A673 (cell line): ENCODE data around the gene HS6ST3. TPM values are rescaled to one million over a fixed set of nuclear protein-coding genes. Genes with fewer than 3 reads are reported as not detected.
"Not testable (repeated sequence)": the region's sequence is repeated elsewhere in the genome, so short reads cannot be mapped to it uniquely, and the experiment has no call there.

Experiments
- BruUV-seq: library from RNA; stranded (reverse); fragments of 400-500 nt; replicated peaks from 2 replicates; lab custom pipeline; 2021; lab: Mats Ljungman, UMichigan
- CTCF ChIA-PET: fragments of 300-600 bp; sonication (Branson Sonifier 250); formaldehyde crosslinking; loops from one replicate; lab custom pipeline; 2022; ENCODE audit warnings: antibody characterized with exemption; lab: Charles Lee
- POLR2A ChIA-PET: fragments of 300-600 bp; sonication (Branson Sonifier 250); formaldehyde crosslinking; loops from one replicate; lab custom pipeline; 2022; ENCODE audit warnings: antibody characterized with exemption; ENCODE audit not compliant: low non-redundant PET; lab: Charles Lee
- DNase-seq: peaks from one replicate; pipeline ENCODE4 v3.0.0-alpha.2; 2015; ENCODE audit warnings: low spot score
- H3K27ac ChIP-seq: fragments of 200-600 bp; sonication (generic); 2 replicates; pipeline ENCODE4 v1.5.1; 2016; ENCODE audit warnings: mixed run types, low read depth, mild to moderate bottlenecking, mixed read lengths, antibody characterized with exemption, low read length; ENCODE audit not compliant: poor library complexity, severe bottlenecking
- H3K27me3 ChIP-seq: fragments of 200-600 bp; sonication (generic); replicated peaks from 2 replicates; pipeline ENCODE4 v1.6.1; 2017; ENCODE audit warnings: mixed run types, low read depth, mild to moderate bottlenecking, mixed read lengths, antibody characterized with exemption, low read length; ENCODE audit not compliant: insufficient read depth, poor library complexity
- H3K36me3 ChIP-seq: fragments of 200-600 bp; sonication (generic); 2 replicates; pipeline ENCODE4 v1.6.1; 2016; ENCODE audit warnings: mixed run types, mild to moderate bottlenecking, mixed read lengths, antibody characterized with exemption, low read length; ENCODE audit not compliant: insufficient read depth, poor library complexity, severe bottlenecking
- H3K4me1 ChIP-seq: fragments of 200-600 bp; sonication (generic); 2 replicates; pipeline ENCODE4 v1.6.1; 2017; ENCODE audit warnings: mixed run types, mild to moderate bottlenecking, mixed read lengths, antibody characterized with exemption, low read length; ENCODE audit not compliant: insufficient read depth, poor library complexity, severe bottlenecking
- H3K4me3 ChIP-seq: fragments of 200-600 bp; sonication (generic); 2 replicates; pipeline ENCODE4 v1.5.1; 2016; ENCODE audit warnings: low read depth, mixed run types, mild to moderate bottlenecking, mixed read lengths, low read length; ENCODE audit not compliant: poor library complexity, severe bottlenecking
- H3K9me3 ChIP-seq: fragments of 200-600 bp; sonication (generic); 2 replicates; pipeline ENCODE4 v1.6.1; 2016; ENCODE audit warnings: mixed run types, low read depth, mild to moderate bottlenecking, mixed read lengths, antibody characterized with exemption, low read length; ENCODE audit not compliant: poor library complexity, severe bottlenecking
- EZH2 ChIP-seq: fragments of 200-600 bp; sonication (generic); IDR thresholded peaks from 2 replicates; pipeline ENCODE4 v1.6.1; 2017; ENCODE audit warnings: borderline replicate concordance, low read depth, mild to moderate bottlenecking, mixed read lengths, antibody characterized with exemption, low read length; ENCODE audit not compliant: poor library complexity, severe bottlenecking
- intact Hi-C: fragments of 100-400 bp; cut with micrococcal nuclease; formaldehyde crosslinking; loops from one replicate; pipeline ENCODE4 v1.10.0; 2022; ENCODE audit not compliant: unreplicated experiment
- total RNA-seq: library from RNA; stranded (reverse); gene quantifications from 2 replicates; pipeline ENCODE4 v1.2.3, GENCODE V29; 2021
- TF ChIP-seq, protein P1 (sequence below): fragments of 300-800, 200-600 bp; sonication (generic); conservative IDR thresholded peaks from 2 replicates; pipeline ENCODE4 v1.5.1; 2017; ENCODE audit warnings: low read depth, mild to moderate bottlenecking, antibody characterized with exemption, low read length, moderate library complexity, mixed read lengths

Gene HS6ST3
- total RNA-seq, 1 experiment from 2014 or later, result not detected

DNA sequence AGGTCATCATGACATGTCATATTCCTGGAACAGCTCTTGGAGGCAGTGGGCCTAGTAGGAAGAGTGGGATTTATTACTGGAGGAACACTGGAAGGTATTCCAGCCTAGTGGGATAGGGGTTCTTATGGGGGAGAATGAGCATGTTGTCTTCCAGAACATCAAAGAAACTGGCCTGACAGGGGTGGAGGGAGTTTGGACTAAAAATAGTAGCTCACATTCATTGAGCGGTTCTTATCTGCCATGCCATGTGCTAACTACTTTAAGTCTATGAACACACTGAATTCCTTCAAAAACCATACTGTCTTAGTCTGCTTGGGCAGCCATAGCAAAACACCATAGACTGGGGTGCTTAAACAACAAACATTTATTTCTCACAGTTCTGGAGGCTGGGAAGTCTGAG, 413.6 kb downstream of the HS6ST3 start:
- POLR2A ChIA-PET, result no interaction called here
- CTCF ChIA-PET, result no interaction called here
- H3K4me1 ChIP-seq, result no peaks in the 10 kb centered on the region
- no peak for DNase-seq
- TF ChIP-seq, protein P1, sequence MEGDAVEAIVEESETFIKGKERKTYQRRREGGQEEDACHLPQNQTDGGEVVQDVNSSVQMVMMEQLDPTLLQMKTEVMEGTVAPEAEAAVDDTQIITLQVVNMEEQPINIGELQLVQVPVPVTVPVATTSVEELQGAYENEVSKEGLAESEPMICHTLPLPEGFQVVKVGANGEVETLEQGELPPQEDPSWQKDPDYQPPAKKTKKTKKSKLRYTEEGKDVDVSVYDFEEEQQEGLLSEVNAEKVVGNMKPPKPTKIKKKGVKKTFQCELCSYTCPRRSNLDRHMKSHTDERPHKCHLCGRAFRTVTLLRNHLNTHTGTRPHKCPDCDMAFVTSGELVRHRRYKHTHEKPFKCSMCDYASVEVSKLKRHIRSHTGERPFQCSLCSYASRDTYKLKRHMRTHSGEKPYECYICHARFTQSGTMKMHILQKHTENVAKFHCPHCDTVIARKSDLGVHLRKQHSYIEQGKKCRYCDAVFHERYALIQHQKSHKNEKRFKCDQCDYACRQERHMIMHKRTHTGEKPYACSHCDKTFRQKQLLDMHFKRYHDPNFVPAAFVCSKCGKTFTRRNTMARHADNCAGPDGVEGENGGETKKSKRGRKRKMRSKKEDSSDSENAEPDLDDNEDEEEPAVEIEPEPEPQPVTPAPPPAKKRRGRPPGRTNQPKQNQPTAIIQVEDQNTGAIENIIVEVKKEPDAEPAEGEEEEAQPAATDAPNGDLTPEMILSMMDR, result no peak
- TF ChIP-seq EZH2, result no peak
- intact Hi-C loops, result no loop called here
- H3K27me3 ChIP-seq, result no peaks in the 10 kb centered on the region
- no peaks in the 10 kb centered on the region for H3K9me3 ChIP-seq
- no TSS peak for BruUV-seq
- no peak overlapping the region for H3K27ac ChIP-seq
- no peak overlapping the region for H3K4me3 ChIP-seq
- no peaks in the 10 kb centered on the region for H3K36me3 ChIP-seq

DNA sequence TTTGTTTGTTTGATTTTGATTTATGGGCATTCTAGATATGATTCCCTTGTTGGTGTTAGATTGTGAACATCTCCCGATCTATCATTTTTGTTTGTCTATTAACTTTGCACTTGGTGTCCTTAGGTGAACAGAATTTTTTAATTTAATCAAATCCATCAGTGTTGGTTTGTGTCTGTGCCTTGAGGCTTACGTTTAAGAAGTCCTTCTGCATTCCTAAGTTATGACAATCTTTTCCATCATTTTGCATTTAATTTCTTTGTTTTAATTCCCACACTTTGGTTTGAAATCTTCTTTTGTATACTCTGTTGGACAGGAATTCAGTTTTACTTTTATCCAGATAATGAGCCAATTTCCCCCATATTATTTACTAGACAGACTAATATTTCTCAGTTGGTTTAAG, 421.7 kb downstream of the HS6ST3 start:
- ChIA-PET POLR2A (no interaction called here), CTCF (no interaction called here)
- no peaks in the 10 kb centered on the region for H3K27me3 ChIP-seq
- H3K4me3 ChIP-seq, result no peak overlapping the region
- no peak for TF ChIP-seq EZH2
- no peak for DNase-seq
- no peaks in the 10 kb centered on the region for H3K9me3 ChIP-seq
- H3K4me1 ChIP-seq, result no peaks in the 10 kb centered on the region
- intact Hi-C loops, result no loop called here
- no TSS peak for BruUV-seq
- no peak overlapping the region for H3K27ac ChIP-seq
- H3K36me3 ChIP-seq, result no peaks in the 10 kb centered on the region

DNA sequence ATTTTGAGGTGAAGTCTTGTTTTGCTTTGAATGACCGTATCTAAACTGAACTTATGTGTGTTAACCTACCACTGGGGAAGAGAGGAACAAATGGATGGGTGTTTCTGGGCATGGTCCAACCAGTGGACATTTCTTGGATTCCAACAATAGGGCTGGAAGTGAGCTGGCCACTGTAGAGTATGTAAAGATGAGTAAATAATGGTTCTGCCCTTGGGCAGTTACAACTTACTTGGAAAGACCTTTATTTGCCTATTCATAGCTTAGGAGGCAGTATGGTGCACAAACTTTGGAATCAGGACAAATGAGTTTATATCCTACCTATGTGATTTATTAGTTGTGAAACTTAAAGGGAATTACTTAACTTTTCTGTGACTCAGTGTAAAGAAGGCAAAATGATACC, 429.5 kb downstream of the HS6ST3 start:
- no peak for DNase-seq
- intact Hi-C loops, result no loop called here
- TF ChIP-seq, protein P1, result no peak
- TF ChIP-seq EZH2, result no peak
- H3K4me3 ChIP-seq, result no peak overlapping the region
- no peaks in the 10 kb centered on the region for H3K36me3 ChIP-seq
- H3K27me3 ChIP-seq, result no peaks in the 10 kb centered on the region
- H3K9me3 ChIP-seq, result no peaks in the 10 kb centered on the region
- ChIA-PET POLR2A (no interaction called here), CTCF (no interaction called here)
- no peak overlapping the region for H3K27ac ChIP-seq
- no peaks in the 10 kb centered on the region for H3K4me1 ChIP-seq
- BruUV-seq, result no TSS peak

DNA sequence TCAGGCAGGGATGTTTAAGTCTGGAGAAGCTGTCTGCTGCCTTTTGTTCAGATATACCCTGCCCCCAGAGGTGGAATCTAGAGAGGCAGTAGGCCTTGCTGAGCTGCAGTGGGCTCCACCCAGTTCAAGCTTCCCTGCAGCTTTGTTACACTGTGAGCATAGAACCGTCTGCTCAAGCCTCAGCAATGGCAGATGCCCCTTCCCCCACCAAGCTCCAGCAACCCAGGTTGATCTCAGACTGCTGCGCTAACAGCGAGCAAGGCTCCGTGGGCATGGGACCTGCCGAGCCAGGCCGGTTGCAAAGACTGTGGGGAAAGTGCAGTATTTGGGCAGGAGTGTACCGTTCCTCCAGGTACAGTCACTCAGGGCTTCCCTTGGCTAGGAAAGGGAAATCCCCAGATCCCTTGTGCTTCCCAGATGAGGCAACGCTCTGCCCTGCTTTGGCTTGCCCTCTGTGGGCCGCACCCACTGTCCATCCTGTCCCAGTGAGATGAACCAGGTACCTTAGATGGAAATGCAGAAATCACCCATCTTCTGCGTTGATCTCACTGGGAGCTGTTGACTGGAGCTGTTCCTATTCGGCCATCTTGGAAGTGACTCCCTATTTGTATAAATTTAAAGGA, 434.6 kb downstream of the HS6ST3 start:
- DNase-seq, intact Hi-C loops, H3K27ac ChIP-seq, H3K9me3 ChIP-seq, H3K27me3 ChIP-seq, CTCF ChIA-PET, H3K4me3 ChIP-seq, H3K4me1 ChIP-seq, H3K36me3 ChIP-seq, BruUV-seq, POLR2A ChIA-PET: not testable (repeated sequence)
